Measurements from ENCODE around the gene OPTC.

DNA sequence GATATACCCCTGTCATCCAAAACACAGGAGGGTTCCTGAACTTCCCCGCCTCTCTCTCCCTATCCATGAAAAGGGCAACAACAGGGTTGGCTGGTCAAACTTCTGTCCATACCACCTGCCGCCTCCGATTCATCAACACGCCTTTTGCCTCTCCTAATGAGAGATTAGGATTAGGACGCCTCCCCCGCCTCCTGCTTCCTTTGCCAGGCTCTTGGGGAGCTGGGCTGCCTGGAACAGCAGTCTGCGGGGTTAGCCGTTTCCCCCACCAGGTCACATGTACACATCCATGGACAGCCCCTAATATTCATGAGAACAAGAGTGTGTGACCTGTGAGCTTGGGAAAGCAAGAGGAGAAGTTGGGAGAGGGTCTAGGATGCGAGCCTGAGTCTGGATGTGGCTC is 2.3 kb upstream of the OPTC start:
- TF ChIP-seq, protein P1, sequence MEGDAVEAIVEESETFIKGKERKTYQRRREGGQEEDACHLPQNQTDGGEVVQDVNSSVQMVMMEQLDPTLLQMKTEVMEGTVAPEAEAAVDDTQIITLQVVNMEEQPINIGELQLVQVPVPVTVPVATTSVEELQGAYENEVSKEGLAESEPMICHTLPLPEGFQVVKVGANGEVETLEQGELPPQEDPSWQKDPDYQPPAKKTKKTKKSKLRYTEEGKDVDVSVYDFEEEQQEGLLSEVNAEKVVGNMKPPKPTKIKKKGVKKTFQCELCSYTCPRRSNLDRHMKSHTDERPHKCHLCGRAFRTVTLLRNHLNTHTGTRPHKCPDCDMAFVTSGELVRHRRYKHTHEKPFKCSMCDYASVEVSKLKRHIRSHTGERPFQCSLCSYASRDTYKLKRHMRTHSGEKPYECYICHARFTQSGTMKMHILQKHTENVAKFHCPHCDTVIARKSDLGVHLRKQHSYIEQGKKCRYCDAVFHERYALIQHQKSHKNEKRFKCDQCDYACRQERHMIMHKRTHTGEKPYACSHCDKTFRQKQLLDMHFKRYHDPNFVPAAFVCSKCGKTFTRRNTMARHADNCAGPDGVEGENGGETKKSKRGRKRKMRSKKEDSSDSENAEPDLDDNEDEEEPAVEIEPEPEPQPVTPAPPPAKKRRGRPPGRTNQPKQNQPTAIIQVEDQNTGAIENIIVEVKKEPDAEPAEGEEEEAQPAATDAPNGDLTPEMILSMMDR (conservative IDR thresholded peaks at IDR 0.05; ENCODE audit: low read length) = no peak
- TF ChIP-seq EZH2phosphoT487 (IDR thresholded peaks at IDR 0.05; ENCODE audit: borderline replicate concordance) = no peak
